Osteocyte (in vitro differentiated cells): ENCODE results near the gene CACNA1D. TPM values are rescaled to one million over a fixed set of nuclear protein-coding genes. Genes with fewer than 3 reads are reported as not detected.

Experiments used
- DNase-seq: peaks from one replicate; pipeline ENCODE4 v3.0.0; 2021; ENCODE audit warnings: mixed read lengths; ENCODE audit not compliant: unreplicated experiment; ENCODE audit errors: extremely low spot score
- H3K27ac Mint-ChIP-seq: one replicate; pipeline ENCODE4 v1.8.0; 2021; ENCODE audit warnings: mild to moderate bottlenecking, mixed read lengths; ENCODE audit not compliant: unreplicated experiment
- H3K27me3 Mint-ChIP-seq: one replicate; pipeline ENCODE4 v1.8.0; 2021; ENCODE audit warnings: mixed read lengths; ENCODE audit not compliant: unreplicated experiment
- H3K36me3 Mint-ChIP-seq: one replicate; pipeline ENCODE4 v1.8.0; 2021; ENCODE audit warnings: mixed read lengths; ENCODE audit not compliant: unreplicated experiment
- H3K4me1 Mint-ChIP-seq: one replicate; pipeline ENCODE4 v1.8.0; 2021; ENCODE audit warnings: mixed read lengths; ENCODE audit not compliant: unreplicated experiment
- H3K4me3 Mint-ChIP-seq: one replicate; pipeline ENCODE4 v1.8.0; 2021; ENCODE audit warnings: mild to moderate bottlenecking, moderate library complexity, mixed read lengths; ENCODE audit not compliant: unreplicated experiment
- H3K9me3 Mint-ChIP-seq: one replicate; pipeline ENCODE4 v1.8.0; 2021; ENCODE audit warnings: mixed read lengths; ENCODE audit not compliant: unreplicated experiment
- CTCF ChIP-seq: fragments of 200-600 bp; sonication (generic); IDR thresholded peaks from 2 replicates; pipeline ENCODE4 v1.5.0; 2021; ENCODE audit warnings: antibody characterized with exemption, mild to moderate bottlenecking, moderate library complexity
- total RNA-seq: library from RNA; stranded (reverse); gene quantifications from 2 replicates; pipeline ENCODE4 v1.2.1, GENCODE V29; 2021

The CACNA1D gene
- total RNA-seq, 1 donor from 2014 or later: 0.48 TPM

DNA sequence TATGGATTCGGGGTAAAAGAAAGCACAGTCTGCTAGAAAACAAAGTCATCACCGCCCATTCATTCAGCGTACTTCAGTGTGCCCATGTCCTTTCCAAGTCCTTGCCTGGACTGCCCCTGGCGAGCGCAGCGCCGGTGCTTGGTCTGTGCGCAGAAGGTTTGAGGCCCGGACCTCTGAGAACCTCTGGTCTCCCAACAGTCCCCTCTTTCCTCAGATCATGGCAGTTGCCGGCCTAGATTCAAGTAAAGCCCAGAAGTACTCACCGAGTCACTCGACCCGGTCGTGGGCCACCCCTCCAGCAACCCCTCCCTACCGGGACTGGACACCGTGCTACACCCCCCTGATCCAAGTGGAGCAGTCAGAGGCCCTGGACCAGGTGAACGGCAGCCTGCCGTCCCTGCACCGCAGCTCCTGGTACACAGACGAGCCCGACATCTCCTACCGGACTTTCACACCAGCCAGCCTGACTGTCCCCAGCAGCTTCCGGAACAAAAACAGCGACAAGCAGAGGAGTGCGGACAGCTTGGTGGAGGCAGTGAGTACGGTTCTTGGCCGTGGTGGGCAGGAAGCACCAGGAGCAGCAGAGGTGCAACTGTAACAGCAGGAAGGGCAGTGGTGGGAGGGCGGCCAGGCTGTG is 315.5 kb downstream of the CACNA1D start:
- Mint-ChIP-seq H3K4me1 (peaks cover 15% of the 10 kb centered on the region), H3K9me3 (no peaks in the 10 kb centered on the region), H3K27me3 (no peaks in the 10 kb centered on the region), H3K27ac (no peak overlapping the region), H3K4me3 (no peak overlapping the region), H3K36me3 (no peaks in the 10 kb centered on the region)
- no peak for DNase-seq
- no peak for TF ChIP-seq CTCF

DNA sequence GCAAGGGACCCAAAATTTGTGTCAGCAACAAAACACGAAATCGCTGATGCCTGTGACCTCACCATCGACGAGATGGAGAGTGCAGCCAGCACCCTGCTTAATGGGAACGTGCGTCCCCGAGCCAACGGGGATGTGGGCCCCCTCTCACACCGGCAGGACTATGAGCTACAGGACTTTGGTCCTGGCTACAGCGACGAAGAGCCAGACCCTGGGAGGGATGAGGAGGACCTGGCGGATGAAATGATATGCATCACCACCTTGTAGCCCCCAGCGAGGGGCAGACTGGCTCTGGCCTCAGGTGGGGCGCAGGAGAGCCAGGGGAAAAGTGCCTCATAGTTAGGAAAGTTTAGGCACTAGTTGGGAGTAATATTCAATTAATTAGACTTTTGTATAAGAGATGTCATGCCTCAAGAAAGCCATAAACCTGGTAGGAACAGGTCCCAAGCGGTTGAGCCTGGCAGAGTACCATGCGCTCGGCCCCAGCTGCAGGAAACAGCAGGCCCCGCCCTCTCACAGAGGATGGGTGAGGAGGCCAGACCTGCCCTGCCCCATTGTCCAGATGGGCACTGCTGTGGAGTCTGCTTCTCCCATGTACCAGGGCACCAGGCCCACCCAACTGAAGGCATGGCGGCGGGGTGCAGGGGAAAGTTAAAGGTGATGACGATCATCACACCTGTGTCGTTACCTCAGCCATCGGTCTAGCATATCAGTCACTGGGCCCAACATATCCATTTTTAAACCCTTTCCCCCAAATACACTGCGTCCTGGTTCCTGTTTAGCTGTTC is 316.9 kb downstream of the CACNA1D start:
- no peaks in the 10 kb centered on the region for H3K27me3 Mint-ChIP-seq
- H3K4me1 Mint-ChIP-seq: peaks cover 7% of the 10 kb centered on the region
- TF ChIP-seq CTCF: no peak
- H3K27ac Mint-ChIP-seq: no peak overlapping the region
- no peak for DNase-seq
- H3K36me3 Mint-ChIP-seq: no peaks in the 10 kb centered on the region
- H3K9me3 Mint-ChIP-seq: no peaks in the 10 kb centered on the region
- H3K4me3 Mint-ChIP-seq: no peak overlapping the region

DNA sequence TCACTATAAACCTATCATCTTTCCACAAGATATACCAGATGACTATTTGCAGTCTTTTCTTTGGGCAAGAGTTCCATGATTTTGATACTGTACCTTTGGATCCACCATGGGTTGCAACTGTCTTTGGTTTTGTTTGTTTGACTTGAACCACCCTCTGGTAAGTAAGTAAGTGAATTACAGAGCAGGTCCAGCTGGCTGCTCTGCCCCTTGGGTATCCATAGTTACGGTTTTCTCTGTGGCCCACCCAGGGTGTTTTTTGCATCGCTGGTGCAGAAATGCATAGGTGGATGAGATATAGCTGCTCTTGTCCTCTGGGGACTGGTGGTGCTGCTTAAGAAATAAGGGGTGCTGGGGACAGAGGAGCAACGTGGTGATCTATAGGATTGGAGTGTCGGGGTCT is 318.0 kb downstream of the CACNA1D start:
- Mint-ChIP-seq H3K27me3 (no peaks in the 10 kb centered on the region), H3K9me3 (no peaks in the 10 kb centered on the region), H3K4me3 (no peak overlapping the region), H3K27ac (no peak overlapping the region), H3K4me1 (no peaks in the 10 kb centered on the region), H3K36me3 (no peaks in the 10 kb centered on the region)
- TF ChIP-seq CTCF: no peak
- DNase-seq: no peak

- TF ChIP-seq CTCF: no peak
- no peaks in the 10 kb centered on the region for H3K36me3 Mint-ChIP-seq
- no peaks in the 10 kb centered on the region for H3K4me1 Mint-ChIP-seq
- no peak overlapping the region for H3K27ac Mint-ChIP-seq
- no peaks in the 10 kb centered on the region for H3K9me3 Mint-ChIP-seq
- H3K4me3 Mint-ChIP-seq: no peak overlapping the region
- H3K27me3 Mint-ChIP-seq: no peaks in the 10 kb centered on the region
- no peak for DNase-seq
These were observed 318.8 kb downstream of the CACNA1D start for GRCh38 chr3:53813229-53813628.

DNA sequence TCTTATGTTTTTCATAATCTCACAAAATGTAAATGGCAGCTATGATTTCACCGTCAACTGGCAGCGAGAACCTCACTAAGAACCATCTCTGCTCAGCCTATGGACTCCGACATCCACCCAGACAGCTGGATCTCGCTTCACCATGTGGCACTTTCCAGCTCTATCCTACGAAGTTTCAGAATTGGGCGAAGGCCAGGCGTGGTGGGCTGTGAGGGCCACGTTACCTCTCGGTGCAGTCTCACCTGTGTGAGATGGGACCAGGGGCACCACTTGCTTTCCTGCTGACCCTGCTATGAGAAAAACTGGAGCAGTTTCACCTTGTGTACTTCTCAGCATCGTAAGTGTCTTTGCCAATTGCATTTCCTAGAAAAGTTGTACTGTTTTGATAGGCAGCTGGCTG is 319.5 kb downstream of the CACNA1D start:
- no peaks in the 10 kb centered on the region for H3K36me3 Mint-ChIP-seq
- no peak for DNase-seq
- no peaks in the 10 kb centered on the region for H3K9me3 Mint-ChIP-seq
- no peaks in the 10 kb centered on the region for H3K4me1 Mint-ChIP-seq
- TF ChIP-seq CTCF: no peak
- H3K27me3 Mint-ChIP-seq: no peaks in the 10 kb centered on the region
- no peak overlapping the region for H3K4me3 Mint-ChIP-seq
- no peak overlapping the region for H3K27ac Mint-ChIP-seq
